SIG-M5 (cell line): ENCODE results near the gene SLCO4A1.

Source experiments
- DNase-seq: peaks from one replicate; lab custom pipeline; 2025; lab: John Stamatoyannopoulos, UW

The SLCO4A1 gene

DNA sequence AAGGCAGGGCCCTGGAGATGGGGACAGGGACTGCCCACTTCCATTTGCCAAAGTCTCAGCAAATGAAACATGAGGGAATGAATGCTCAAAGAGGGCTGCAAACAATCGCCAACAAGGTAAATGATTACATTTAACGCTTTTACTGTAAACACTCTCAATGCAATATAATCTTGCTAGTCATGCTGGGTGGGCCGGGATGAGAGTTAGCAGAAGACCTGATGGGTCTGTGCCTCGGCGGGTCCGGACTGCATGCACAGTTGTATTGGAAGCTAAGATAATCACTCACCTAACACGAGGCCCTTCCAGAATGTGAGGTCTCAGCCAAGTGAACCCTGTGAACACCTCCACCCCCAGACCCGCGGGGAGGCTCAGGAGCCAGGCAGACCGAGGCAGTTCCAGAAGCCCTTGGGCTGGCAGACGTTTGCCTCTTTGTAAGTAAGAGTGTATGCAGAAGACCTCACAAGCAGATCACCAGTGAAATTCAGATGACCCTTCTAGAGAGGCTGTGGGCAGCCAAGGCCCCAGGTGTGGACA, 4.7 kb upstream of the SLCO4A1 start:
- no peak for DNase-seq

DNA sequence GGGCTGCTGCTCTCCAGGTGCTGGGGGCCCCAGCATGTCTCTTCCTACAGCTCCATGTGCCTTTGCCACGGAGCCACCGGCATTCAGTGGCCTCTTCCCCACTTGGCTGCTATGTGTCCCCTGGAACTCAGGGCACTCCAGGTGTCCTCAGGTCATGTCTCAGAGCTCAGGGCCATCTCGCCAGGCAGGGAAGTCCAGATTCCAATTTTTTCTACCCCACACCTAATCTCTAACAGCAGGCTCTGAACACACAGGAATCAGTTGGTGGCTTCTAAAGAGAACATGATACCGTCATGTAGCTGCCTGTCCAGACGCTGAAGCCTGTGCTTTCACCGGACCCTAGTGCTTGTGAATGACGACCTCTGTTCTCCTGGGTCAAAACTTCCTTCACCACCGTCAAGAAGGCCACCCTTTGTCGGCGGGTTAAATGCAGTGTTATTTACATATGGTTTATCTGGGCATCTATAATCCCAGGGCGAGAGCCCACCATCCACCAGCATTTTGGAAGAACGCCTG, 4.2 kb upstream of the SLCO4A1 start:
- DNase-seq: no peak

DNA sequence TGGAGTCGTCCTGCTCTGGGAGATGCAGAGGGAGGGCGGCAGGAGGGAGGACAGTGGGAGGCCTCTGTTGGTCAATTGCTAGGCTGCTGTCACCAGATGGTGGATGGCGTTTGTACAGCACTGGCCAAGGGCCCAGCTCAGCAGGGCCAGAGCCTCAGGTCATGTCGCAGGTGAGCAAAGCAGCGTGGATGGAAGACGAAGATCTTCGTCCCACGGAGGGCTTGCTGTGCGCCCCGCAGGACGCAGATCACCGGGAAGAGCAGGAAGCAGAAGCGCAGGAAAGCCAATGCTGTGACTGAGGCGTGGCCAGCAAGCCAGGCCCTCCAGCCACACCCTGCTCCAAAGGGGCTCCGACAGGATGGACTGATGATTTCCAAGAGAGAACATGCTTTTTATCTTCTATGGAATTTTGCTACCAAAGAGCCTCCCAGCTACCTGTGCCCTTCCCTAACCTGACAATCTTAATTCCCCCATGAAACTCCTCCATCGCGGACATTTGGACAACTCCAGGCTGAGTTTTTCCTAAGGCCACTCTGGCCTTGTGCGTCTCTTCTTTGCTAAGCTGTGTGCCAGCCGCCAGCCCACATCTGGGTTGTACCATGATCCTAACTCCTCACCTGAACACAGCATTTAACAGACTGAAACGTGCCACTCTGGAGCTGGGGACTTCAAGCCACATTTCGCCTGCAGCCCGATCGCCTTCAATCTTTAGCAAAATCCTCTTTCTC, 3.5 kb upstream of the SLCO4A1 start:
- no peak for DNase-seq

DNA sequence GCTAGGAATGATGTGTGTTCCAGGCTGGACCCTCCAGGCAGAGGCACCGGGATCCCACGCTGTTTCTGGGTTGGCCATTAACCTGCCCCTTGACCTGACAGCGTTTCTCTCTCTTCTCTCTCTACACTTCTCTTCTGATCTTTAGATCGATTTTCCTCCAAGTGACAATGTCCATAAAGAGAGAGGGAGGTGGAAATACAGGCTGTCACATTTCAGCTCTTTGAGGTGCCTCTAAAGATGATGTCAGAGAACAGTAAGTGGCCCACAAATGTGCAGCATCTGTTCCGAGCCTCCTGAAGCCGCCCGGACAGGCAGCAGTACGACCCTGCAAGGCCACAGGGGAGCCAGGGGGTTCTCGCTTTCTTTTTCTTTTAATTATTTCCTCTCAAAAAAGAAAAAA, 2.5 kb upstream of the SLCO4A1 start:
- DNase-seq: no peak

DNA sequence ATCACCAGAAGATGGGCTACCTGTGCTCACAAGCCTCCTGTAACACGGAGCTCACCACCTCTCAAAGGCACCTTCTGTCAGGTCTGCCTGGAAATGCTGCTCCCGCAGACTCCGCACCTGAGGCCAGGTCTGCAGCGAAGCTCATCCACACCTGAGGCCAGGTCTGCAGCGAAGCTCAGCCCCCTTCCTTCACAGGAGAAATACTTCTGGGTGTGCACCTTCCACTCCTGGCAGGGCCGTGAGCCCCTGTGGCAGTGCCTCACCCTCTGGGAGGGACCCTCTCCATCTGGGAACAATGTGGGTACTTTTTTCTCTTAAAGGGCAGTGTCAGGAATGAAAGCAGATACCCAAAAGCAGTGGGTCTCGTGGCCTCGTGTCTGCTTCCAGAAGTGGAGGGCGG, 1.4 kb upstream of the SLCO4A1 start:
- DNase-seq: no peak

DNA sequence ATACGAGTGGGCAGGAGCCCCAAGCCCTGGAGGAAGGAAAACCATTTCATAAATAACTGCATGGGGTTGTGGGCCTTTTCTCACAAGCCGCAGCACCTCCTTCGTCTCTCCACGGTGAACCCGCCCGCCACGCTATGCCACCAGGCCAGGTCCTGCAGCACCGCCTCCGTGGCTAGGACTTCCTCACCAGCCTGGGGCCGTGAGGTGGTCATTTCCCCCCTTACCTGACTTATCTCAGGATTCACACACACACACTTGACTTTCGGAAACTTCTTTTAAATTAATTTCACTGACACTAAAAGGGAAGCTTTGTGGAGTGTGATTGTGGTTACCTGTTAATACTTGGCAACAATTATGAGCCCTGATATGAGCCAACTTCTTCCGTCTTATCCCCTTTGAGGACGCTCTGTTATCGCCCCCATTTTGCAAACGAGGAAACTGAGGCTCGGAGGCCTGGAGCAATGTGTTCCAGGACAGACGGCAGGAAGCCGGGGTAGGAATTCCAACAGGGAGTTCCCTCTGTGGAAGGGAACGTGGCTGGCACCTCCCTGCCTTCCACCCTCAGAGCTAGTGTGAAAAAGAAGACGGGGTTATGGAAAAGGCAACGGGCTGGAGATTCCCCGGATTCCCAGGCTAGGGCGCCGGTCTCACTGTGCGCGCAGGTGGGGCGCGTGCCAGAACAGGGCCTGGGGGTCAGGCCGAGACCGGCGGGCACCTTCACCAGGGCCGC, 817 bp upstream of the SLCO4A1 start:
- no peak for DNase-seq

DNA sequence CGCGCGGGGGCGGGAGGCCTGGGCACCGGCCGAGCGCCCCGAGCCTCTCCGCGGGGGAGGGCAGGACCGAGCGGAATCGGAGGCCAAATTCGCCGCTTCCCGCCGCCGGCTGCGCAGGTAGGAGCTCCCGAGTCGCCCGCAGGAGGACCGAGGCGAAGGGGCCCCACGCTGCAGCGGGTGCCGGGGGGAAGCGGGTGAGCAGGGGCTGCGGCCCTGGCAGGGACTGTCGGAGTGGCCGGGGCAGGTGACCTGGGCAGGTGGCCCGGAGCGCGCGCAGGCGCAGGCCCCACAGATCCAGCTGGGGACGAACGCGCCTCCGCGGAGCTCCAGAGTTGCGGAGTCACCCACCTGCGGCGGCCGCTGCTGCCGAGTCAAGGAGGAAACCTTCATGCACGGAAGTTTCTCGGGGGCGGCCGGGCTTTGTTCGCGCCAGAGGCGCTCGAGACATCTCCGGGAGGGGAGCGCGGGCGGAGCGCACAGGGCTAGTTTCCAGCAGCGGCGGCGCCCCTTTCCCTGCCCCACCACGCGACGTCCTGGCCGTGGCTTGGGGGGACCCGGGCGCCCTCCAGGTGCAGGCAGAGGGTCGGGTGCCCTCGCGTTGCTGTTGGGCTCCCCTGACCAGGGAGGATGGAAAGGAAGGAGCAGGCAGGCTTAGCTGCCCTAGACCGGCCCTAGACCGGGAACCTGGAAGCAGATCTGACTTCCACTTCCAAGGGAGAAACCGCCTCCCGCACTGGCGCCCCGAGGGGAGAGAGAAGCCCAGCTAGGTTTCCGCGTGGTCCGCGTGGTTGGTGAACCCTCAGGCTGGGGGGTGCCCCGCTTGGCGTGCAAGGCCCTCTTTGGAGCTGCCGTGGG, 590 bp downstream of the SLCO4A1 start:
- no peak for DNase-seq

DNA sequence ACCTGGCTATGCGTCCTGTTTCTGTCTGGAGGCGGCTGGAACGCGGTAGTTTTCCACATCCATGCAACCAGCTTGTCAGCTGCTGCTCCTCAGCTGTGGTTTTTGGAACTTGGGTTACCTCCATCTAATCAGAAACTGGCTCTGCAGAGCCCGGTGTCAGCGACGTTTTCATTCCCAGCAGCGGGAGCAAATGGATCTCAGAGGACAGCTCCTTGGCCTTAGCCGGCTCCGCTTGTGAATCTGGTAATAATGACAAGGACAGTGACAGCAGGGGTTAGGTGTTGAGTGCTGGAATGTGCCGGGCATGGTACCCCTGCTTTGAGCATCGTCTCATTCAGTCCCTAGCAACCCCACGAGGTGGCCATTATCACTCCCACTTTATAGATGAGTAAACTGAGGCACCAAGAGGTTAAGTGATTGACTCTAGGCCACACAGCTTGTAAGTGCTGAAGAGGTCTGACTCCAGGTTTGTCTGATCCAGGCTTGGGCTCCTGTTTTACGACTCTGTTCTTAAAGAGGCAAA, 1.3 kb downstream of the SLCO4A1 start:
- no peak for DNase-seq

DNA sequence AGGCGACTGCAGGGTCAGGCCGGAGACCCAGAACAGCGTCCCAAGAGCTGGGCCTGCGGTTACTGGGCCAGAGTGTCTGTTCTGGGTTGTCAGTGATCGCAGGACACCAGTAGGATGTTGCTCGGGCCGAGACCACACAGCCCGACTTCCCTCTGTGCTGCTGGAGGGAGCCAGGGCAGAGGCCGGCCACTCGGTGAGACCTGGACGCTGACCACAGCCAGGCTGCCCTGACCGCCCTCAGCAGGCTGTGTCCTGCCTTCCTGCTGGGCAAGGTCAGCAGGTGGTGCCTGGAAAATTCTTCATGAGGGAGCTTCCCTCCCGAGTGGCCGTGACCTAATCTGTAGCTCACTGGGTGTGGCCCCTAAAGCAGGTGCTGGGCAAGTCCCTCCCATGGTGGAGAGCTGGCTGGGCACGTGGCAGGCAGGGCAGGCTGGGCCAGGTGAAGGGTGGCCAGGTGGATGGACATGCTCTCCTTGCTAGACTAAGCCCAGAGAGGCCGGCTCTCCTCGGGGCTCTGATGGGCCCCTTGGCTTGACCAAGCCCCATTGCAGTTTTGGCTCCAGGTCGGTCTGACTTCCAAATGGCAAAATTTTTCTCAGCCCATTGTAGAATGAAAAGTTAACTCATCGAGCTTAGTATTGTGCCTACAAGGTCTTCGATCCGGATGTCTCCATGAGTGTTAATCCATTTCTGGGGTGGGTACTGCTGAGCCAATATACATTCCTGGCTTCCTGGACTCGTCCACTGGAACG, 1.9 kb downstream of the SLCO4A1 start:
- no peak for DNase-seq

DNA sequence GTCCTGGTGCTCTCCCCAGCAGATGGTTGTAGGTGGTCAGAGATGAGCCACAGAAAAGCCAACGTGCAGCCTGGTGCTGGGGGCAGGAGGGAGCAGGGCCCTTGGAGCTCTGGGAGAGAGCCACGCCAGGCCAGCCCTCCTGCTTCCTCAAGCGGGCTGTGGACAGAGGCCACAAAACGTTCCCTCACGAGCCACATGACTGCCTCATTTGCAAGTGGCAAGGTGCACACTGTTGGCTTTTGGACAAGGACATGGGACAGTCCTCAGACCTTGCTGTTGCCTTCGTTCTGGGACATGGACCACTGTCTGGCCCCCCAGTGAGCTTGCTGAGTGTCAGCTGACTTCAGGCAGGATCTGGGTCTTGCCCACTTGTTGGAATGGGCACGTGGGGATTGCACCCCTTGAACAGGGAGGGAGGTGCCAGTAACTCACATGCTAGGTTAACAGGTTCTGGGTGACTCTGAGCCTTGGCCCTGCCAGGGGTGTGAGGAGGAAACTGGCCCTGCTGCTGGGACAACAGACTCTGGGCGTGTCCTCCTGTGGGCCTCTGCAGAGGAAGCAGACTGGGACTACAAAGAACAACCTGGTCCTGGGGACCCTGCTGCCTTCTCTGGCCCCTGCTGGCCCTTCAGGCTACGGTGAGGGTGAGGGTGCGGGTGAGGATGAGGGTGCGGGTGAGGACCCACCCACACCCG, 2.6 kb downstream of the SLCO4A1 start:
- no peak for DNase-seq

DNA sequence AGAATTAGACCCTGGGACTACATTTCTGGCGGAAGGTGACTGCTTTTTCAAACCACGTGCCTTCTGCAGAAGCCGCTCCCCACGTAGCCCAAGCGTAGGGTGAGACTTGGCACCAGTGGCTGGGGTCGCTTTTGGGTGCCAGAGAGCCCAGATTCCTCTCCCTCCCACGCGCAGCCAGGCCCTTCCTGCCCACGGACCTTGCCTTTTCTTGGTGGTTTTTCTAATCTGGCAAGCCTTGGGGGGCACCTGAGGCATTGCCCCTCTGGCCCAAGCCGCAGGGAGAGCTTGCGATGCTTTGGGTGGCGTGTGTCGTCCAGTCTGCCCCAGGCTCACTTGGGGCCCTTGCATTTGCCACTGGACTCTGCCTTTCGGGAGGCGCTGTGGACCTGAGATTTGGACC, 3.3 kb downstream of the SLCO4A1 start:
- DNase-seq: no peak

DNA sequence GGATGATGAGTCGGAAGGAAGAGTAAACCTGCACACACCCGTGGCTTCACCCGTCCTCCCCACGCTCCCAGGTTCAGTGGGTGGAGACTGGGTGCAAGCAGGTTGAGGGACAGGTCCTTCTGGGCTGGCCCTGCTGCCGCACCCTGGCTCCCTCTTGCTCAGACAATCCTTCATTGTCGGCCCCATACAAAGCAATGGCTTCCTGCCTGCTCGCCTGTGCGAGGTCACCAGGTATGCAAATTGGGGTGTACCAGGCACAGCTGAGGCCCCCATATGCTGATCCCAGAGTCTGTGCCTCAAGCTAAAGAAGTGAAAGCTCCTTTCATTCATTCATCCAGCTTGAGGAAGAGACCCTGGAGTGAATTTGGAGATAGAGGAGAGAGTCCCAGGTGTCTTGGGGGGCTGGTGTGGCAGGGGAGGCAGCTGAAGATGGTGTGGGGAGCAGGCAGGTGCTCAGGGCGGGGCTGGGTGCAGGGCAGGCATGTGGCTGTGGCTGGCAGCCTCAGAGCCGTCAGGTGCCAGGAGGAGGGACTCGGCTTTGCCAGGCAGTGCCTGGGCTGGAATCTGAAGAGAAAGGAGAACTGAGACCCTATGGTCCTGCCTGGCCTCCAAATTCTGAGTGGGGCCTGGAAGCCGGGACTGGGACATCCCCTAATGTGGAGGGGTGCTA, 4.7 kb downstream of the SLCO4A1 start:
- no peak for DNase-seq

DNA sequence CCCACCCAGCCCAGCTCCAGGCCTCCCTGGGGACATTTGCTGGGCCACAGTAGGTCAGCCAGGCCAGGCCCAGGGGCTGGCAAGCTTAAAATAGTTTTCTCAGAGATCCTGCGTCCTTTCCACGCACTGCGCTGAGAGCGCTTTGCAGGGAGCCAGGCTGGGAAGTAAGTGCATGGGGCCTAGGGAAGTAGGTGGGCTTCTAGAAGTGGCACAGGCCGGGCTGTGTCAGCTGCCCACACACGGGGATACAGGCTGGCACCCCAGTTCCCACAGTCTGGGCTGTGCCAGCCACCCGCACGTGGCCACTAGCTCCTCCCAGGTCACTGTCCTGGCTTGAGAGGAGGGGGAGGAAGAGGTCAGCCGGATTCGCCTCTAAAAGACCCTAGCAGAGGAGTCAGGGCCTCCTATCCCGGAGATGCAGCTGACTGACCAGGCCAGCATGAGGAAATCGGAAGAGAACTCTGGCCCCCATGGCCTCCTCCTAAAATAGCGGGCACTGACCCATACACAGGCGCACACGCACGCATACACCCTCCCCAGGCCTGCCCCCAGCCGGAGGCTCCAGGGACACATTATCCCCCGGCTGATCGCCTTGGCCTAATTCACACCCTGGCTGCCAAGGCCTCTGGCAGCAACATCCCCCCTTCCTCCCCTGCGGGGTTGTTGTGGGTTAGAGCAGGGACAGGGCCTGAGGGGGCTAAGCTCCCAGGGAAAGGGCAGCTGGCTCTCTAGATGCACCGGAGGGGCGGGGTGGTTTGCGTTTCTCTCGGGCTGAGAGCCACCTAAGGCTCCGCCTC, 5.4 kb downstream of the SLCO4A1 start:
- no peak for DNase-seq

DNA sequence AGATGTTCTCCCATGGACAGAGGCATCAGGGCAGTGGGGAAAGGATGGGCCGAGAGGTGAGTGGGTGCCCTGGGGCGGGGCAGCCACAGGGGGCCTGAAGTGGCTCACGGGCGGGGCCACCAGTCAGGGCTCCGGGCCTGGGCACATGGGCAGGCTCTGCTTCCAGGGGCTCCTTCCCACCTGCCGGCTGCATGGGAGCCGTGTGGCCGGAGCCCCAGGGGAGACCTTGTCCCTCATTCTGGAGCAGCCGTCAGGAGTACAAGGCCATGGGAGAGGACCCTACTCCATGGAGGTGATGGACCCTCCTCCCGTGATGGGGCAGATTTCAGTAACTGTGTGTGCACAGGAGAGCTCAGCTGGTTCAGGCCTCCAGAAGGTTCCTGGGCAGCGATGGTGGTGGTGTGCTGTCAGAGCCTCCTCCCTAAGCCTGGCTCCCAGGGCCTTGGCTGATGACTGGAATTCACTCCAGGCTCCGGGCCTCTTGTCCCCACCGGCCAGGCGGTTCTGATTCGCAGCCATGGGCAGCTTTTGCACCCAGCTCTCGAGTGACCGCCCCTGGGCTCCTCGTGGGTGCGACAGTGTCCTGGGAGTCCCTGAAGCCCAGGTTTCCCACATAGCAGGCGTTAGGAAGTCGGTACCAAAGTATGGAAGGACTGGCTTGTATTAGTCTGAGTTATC, 6.2 kb downstream of the SLCO4A1 start:
- DNase-seq: no peak

DNA sequence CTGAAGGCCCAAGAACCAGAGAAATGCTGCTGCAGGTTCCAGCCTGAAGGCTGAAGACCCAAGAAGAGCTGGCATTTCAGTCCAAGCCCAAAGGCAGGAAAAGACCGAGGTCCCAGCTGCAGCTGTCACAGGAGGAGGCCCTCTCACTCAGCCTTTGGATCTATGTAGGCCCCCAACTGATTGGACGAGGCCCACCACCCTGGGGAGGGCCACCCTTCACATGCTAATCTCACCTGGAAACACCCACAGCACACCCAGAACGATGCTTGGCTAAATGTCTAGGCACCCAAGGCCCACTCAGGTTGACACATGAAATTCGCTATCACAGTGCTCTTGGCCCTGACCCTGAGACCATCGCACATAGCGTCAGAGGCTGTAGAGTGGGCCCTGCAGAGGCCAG, 6.8 kb downstream of the SLCO4A1 start:
- DNase-seq: no peak

DNA sequence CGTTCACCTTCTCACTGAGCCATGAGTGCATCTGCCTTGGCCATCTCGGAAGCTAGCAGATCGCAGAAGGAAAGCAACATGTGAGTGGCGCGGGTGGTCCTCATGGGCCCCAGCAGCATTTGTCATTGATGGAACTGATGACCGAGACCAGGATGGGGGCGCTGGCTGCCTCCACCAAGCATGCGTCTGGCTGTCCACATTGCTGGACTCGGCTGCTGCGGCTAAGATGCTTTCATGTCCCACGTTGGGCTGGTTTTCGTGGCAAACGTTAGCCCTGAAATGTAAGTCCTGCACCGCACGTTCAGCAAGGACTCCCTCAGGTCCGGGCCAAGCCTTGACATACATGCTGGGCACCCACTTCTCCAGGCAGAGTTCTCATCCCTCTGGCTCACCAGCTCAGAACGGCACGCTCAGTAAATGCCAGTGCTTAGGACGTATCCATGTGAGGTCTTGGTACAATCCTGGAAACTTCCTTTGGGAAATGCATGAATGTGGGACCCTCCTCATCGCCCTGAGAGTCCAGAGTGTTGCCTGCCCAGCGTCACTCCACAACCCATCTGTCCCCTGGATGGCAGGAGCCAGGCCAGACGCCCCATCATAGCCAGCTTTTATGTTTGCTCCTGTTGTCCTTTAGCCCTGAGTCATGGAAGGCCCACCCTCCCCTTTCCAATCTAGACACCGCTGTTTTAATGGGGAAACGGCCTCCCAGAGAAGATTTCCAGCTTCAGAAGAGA, 8.4 kb downstream of the SLCO4A1 start:
- DNase-seq: no peak

DNA sequence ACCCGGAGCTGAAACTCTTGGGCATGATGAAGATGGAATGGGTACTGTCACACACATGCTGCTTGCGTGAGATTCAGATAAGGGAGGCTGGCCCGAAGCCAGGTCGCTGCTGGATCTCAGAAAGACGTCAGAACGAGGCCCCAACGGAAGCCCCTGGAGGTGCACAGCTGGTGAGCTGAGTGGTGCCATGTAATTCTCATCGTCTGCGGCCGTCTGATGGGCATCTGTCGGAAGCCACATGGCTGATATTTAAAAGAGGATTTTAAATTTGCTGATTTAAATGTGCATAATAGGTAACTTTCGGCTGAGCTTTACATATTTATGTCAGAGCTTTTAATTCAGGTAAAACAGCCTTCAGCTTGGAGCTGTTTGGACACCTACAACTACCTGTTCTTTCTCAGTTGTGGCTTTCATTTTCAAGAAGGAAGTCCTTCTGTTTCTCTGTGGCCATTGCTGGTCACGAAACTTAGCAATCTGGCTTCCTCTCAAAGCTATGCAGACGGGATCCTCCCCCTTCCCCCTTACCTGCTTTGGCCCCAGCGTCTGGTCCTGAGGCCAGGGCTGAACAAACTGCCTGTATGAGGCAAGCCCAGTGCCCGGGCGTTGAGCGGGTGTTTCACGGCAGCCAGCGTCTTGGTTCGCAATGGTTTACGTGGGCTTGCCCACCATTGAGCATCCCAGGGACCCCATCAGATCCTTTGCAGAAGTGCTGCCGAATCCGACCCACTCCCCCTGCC, 9.2 kb downstream of the SLCO4A1 start:
- DNase-seq: no peak
